ENCODE measurements around the gene TXLNA.

Gene TXLNA

DNA sequence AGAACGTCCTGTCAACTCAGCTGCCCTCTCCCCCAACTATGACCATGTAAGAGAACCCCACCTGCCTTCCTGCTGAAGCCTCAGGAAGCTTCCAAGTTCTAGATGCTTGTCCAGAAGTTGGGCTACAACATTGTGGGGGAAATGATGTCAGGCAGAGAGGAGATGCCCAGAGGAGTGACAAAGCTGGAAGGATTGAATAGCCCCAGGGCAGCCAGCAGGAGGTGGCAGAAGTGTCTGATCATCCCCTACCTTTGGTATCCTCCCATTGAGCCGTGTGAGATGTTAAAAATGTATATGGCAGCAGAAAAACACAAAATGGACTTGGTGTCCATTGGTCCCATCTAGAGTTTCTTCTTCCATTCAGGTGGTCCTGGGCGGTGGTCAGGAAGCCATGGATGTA, 49.3 kb downstream of the TXLNA start:
- peaks cover 4% of the 10 kb centered on the region for H3K4me1 ChIP-seq (ENCODE audit: control insufficient read depth, low read length)

DNA sequence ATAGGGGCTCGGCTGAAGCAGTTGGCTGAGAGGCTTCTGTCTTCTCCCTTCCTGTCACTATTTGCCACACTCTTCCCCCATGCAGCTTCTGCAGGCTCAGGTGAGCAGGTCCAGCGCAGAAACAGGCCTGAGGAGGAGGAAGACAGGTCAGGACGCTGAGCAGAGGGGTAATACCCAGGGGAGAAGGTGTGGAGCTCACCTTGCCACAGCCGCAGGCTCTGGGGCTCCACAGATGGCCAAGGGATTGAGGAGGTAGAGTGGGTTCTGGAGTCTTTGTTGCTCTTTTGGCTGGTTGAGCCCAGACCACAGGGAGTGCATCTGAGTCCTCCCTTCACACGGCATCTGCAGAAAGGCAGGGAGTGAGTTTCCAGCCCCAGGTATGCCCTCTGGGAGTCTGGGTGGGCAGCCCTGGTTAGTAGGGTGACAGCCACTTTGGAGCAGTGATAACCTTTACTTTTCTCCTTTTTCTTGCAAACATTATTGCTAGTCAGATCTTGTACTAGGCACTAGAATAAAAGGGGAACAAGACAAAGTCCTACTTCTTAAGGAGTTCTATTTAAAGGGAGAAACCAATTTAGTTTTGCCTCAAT, 52.5 kb downstream of the TXLNA start:
- Histone ChIP-seq H3K9me2 (replicated peaks; ENCODE audit: control insufficient read depth, low read length) (no peaks in the 10 kb centered on the region), H4K20me1 (ENCODE audit: control insufficient read depth, insufficient read depth, low read depth, low read length) (no peaks in the 10 kb centered on the region), H3F3A (ENCODE audit: control insufficient read depth, insufficient read depth) (peaks cover 14% of the 10 kb centered on the region), H3K79me2 (ENCODE audit: control insufficient read depth, low read length) (no peaks in the 10 kb centered on the region; the same call in 1 of the 2 replicates), H3K4me1 (ENCODE audit: control insufficient read depth, low read length) (no peaks in the 10 kb centered on the region), H3K27ac (ENCODE audit: low read depth, low read length) (no peak overlapping the region), H3K4me2 (ENCODE audit: low read length) (no peak overlapping the region), H3K27me3 (ENCODE audit: control insufficient read depth, low read length) (no peaks in the 10 kb centered on the region), H3K4me3 (ENCODE audit: low read length) (no peak overlapping the region), H3K9me3 (ENCODE audit: control insufficient read depth, insufficient read depth, low read length) (no peaks in the 10 kb centered on the region), H3K36me3 (ENCODE audit: control insufficient read depth, low read length) (peaks cover 62% of the 10 kb centered on the region)
- TF ChIP-seq EZH2phosphoT487 (IDR thresholded peaks at IDR 0.05; ENCODE audit: borderline replicate concordance, low read length) = no peak
- TF ChIP-seq, protein P1, sequence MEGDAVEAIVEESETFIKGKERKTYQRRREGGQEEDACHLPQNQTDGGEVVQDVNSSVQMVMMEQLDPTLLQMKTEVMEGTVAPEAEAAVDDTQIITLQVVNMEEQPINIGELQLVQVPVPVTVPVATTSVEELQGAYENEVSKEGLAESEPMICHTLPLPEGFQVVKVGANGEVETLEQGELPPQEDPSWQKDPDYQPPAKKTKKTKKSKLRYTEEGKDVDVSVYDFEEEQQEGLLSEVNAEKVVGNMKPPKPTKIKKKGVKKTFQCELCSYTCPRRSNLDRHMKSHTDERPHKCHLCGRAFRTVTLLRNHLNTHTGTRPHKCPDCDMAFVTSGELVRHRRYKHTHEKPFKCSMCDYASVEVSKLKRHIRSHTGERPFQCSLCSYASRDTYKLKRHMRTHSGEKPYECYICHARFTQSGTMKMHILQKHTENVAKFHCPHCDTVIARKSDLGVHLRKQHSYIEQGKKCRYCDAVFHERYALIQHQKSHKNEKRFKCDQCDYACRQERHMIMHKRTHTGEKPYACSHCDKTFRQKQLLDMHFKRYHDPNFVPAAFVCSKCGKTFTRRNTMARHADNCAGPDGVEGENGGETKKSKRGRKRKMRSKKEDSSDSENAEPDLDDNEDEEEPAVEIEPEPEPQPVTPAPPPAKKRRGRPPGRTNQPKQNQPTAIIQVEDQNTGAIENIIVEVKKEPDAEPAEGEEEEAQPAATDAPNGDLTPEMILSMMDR (IDR thresholded peaks at IDR 0.05; ENCODE audit: low read depth, low read length, poor library complexity, severe bottlenecking) = no peak

More for the DNA sequence above, 49.3 kb downstream of the TXLNA start:
- H3K9me2 ChIP-seq (replicated peaks; ENCODE audit: control insufficient read depth, low read length) = no peaks in the 10 kb centered on the region
- TF ChIP-seq EZH2phosphoT487 (IDR thresholded peaks at IDR 0.05; ENCODE audit: borderline replicate concordance, low read length) = no peak
- TF ChIP-seq, protein P1 (IDR thresholded peaks at IDR 0.05; ENCODE audit: low read depth, low read length, poor library complexity, severe bottlenecking) = no peak
- no peaks in the 10 kb centered on the region for H4K20me1 ChIP-seq (ENCODE audit: control insufficient read depth, insufficient read depth, low read depth, low read length)
- H3K27me3 ChIP-seq (ENCODE audit: control insufficient read depth, low read length) = no peaks in the 10 kb centered on the region
- no peak overlapping the region for H3K27ac ChIP-seq (ENCODE audit: low read depth, low read length)
- H3K79me2 ChIP-seq (ENCODE audit: control insufficient read depth, low read length) = peaks cover 11% of the 10 kb centered on the region
- H3F3A ChIP-seq (ENCODE audit: control insufficient read depth, insufficient read depth) = peaks cover 11% of the 10 kb centered on the region
- no peak overlapping the region for H3K4me2 ChIP-seq (ENCODE audit: low read length)
- H3K36me3 ChIP-seq (ENCODE audit: control insufficient read depth, low read length) = peaks cover 73% of the 10 kb centered on the region
- no peak overlapping the region for H3K4me3 ChIP-seq (ENCODE audit: low read length)
- no peaks in the 10 kb centered on the region for H3K9me3 ChIP-seq (ENCODE audit: control insufficient read depth, insufficient read depth, low read length)

DNA sequence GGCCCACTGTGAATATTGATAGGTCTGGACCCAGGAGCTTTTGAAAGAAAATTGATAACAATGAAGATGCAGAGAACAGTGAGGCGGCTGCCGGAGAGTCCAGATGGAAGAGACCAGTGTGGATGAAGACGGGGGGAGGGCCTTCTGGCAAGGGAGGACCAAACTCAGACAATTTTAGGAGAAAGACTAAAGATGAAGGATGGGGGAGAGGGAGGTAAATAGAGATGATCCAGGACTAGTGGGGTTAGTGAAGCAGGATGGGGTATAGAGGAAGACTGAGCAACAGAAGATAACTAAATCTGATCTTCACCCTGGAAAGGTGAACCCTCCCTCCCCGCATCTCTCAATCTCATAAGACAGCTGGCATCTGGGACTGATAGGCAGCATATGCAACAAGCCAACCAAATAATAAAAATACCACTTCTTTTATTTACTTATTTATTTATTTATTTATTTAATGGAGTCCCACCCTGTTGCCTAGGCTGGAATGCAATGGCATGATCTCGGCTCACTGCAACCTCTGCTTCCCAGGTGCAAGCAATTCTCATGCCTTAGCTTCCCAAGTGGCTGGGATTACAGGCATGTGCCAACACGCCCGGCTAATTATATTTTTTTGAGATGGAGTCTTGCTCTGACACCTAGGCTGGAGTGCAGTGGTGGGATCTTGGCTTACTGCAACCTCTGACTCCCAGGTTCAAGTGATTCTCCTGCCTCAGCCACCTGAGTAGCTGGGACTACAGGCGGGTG, 53.3 kb downstream of the TXLNA start:
- no peaks in the 10 kb centered on the region for H3K79me2 ChIP-seq (ENCODE audit: control insufficient read depth, low read length)
- H3K36me3 ChIP-seq (ENCODE audit: control insufficient read depth, low read length) = peaks cover 57% of the 10 kb centered on the region
- H3K9me2 ChIP-seq (replicated peaks; ENCODE audit: control insufficient read depth, low read length) = no peaks in the 10 kb centered on the region
- no peaks in the 10 kb centered on the region for H3K4me1 ChIP-seq (ENCODE audit: control insufficient read depth, low read length)
- H3K27me3 ChIP-seq (ENCODE audit: control insufficient read depth, low read length) = no peaks in the 10 kb centered on the region
- H3F3A ChIP-seq (ENCODE audit: control insufficient read depth, insufficient read depth) = peaks cover 14% of the 10 kb centered on the region
- no peak overlapping the region for H3K27ac ChIP-seq (ENCODE audit: low read depth, low read length)
- no peaks in the 10 kb centered on the region for H4K20me1 ChIP-seq (ENCODE audit: control insufficient read depth, insufficient read depth, low read depth, low read length)
- H3K4me2 ChIP-seq (ENCODE audit: low read length) = no peak overlapping the region
- no peak overlapping the region for H3K4me3 ChIP-seq (ENCODE audit: low read length)
- TF ChIP-seq, protein P1 (IDR thresholded peaks at IDR 0.05; ENCODE audit: low read depth, low read length, poor library complexity, severe bottlenecking) = no peak
- TF ChIP-seq EZH2phosphoT487 (IDR thresholded peaks at IDR 0.05; ENCODE audit: borderline replicate concordance, low read length) = no peak
- no peaks in the 10 kb centered on the region for H3K9me3 ChIP-seq (ENCODE audit: control insufficient read depth, insufficient read depth, low read length)

Measured in DOHH2 (cell line).